Gastrocnemius medialis (tissue), 4 donors: ENCODE results near the gene S100A9.
"Not testable (repeated sequence)": the region's sequence is repeated elsewhere in the genome, so short reads cannot be mapped to it uniquely, and the experiment has no call there.

ENCODE experiments used
- POLR2A ChIP-seq, 2 donors: fragments of 450-650 bp; IDR thresholded peaks; one replicate each; pipeline ENCODE4 v1.6.1; 2017; ENCODE audit warnings: antibody characterized with exemption in 2 of 2, mild to moderate bottlenecking in 2 of 2, moderate library complexity in 2 of 2
- TF ChIP-seq, protein P1 (sequence below), 5 experiments: fragments of 450-650 bp in 3 of 5; fragments of 200-600 bp in 2 of 5; sonication (generic) in 2 of 5; IDR thresholded peaks in 4 of 5; conservative IDR thresholded peaks in 1 of 5; 1 replicate in 4 of 5; 2 replicates in 1 of 5; pipeline ENCODE4 v1.5.1; 2016 to 2019; ENCODE audit warnings: antibody characterized with exemption in 5 of 5, mild to moderate bottlenecking in 3 of 5, moderate library complexity in 3 of 5

DNA sequence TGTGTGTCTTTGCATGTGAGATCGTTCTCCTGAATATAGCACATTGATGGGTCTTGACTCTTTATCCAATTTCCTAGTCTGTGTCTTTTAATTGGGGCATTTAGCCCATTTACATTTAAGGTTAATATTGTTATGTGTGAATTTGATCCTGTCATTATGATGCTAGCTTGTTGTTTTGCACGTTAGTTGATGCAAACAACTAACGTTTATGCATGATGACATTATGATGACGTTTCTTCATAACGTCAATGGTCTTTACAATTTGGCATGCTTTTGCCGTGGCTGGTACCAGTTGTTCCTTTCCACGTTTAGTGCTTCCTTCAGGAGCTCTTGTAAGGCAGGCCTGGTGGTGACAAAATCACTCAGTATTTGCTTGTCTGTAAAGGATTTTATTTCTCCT lies 39.5 kb upstream of the S100A9 start:
- TF ChIP-seq, protein P1, sequence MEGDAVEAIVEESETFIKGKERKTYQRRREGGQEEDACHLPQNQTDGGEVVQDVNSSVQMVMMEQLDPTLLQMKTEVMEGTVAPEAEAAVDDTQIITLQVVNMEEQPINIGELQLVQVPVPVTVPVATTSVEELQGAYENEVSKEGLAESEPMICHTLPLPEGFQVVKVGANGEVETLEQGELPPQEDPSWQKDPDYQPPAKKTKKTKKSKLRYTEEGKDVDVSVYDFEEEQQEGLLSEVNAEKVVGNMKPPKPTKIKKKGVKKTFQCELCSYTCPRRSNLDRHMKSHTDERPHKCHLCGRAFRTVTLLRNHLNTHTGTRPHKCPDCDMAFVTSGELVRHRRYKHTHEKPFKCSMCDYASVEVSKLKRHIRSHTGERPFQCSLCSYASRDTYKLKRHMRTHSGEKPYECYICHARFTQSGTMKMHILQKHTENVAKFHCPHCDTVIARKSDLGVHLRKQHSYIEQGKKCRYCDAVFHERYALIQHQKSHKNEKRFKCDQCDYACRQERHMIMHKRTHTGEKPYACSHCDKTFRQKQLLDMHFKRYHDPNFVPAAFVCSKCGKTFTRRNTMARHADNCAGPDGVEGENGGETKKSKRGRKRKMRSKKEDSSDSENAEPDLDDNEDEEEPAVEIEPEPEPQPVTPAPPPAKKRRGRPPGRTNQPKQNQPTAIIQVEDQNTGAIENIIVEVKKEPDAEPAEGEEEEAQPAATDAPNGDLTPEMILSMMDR (IDR thresholded peaks at IDR 0.05 in 4 of 5, conservative IDR thresholded peaks at IDR 0.05 in 1 of 5): not testable (repeated sequence)
- TF ChIP-seq POLR2A (IDR thresholded peaks at IDR 0.05): not testable (repeated sequence)
